Endothelial cell of umbilical vein (primary cell): ENCODE results near the gene NAALADL1. TPM values are rescaled to one million over a fixed set of nuclear protein-coding genes. Genes with fewer than 3 reads are reported as not detected.

Source experiments
- BruUV-seq: library from RNA; stranded (reverse); fragments of 400-500 nt; replicated peaks from 2 replicates; lab custom pipeline; 2021; lab: Mats Ljungman, UMichigan
- CTCF ChIA-PET: fragments of 300-600, 350-600 bp; sonication (Branson Sonifier 250); formaldehyde crosslinking; loops from one replicate; lab custom pipeline; 2021; ENCODE audit warnings: antibody characterized with exemption, inconsistent platforms; lab: Charles Lee
- POLR2A ChIA-PET: fragments of 300-600, 350-600 bp; sonication (Branson Sonifier 250); formaldehyde crosslinking; loops from one replicate; lab custom pipeline; 2021; ENCODE audit warnings: antibody characterized with exemption, inconsistent platforms; lab: Charles Lee
- DNase-seq: peaks from one replicate; pipeline ENCODE4 v3.0.0-alpha.2; 2011; ENCODE audit warnings: low read depth, low spot score
- FAIRE-seq: peaks from 2 replicates; lab custom pipeline; 2011; peaks lifted over from hg19 to GRCh38; lab: Jason Lieb, UNC
- H2AFZ ChIP-seq: 2 replicates; pipeline ENCODE4 v1.6.0; 2012; ENCODE audit warnings: low read depth, low read length, control low read depth, inconsistent platforms
- H3K27ac ChIP-seq: 2 replicates; pipeline ENCODE4 v1.5.1; 2011; ENCODE audit warnings: low read depth, mild to moderate bottlenecking, control low read depth, low read length, moderate library complexity; ENCODE audit not compliant: insufficient read depth
- H3K27me3 ChIP-seq, 2 experiments: 2 replicates each; pipeline versions ENCODE4 v1.6.0 to v1.6.1; 2011; ENCODE audit warnings: low read length in 2 of 2, mixed read lengths in 1 of 2; ENCODE audit not compliant: control insufficient read depth in 2 of 2, insufficient read depth in 2 of 2
- H3K36me3 ChIP-seq, 2 experiments: 2 replicates in 1 of 2; 3 replicates in 1 of 2; pipeline ENCODE4 v1.5.1; 2011; ENCODE audit warnings: low read length in 2 of 2, mild to moderate bottlenecking in 1 of 2, moderate library complexity in 1 of 2; ENCODE audit not compliant: control insufficient read depth in 2 of 2, insufficient read depth in 2 of 2; ENCODE audit errors: extremely low read depth in 1 of 2
- H3K4me1 ChIP-seq: 3 replicates; pipeline ENCODE4 v1.5.1; 2011; ENCODE audit warnings: mild to moderate bottlenecking, low read length; ENCODE audit not compliant: control insufficient read depth, insufficient read depth; ENCODE audit errors: extremely low read depth
- H3K4me2 ChIP-seq: 2 replicates; pipeline ENCODE4 v1.6.1; 2011; ENCODE audit warnings: low read length, control low read depth, mixed read lengths; ENCODE audit not compliant: insufficient read depth
- H3K4me3 ChIP-seq, 3 experiments: fragments of 200-600 bp in 1 of 3; sonication (generic), shearing (Covaris generic) in 1 of 3; replicated peaks in 1 of 3; 2 replicates each; pipeline ENCODE4 v1.5.1; 2011 to 2016; ENCODE audit warnings: control low read depth in 3 of 3, low read length in 3 of 3, mild to moderate bottlenecking in 2 of 3, inconsistent platforms in 1 of 3, low read depth in 1 of 3, moderate library complexity in 1 of 3; ENCODE audit not compliant: insufficient read depth in 1 of 3
- H3K79me2 ChIP-seq: 2 replicates; pipeline ENCODE4 v1.6.0; 2012; ENCODE audit warnings: low read length, inconsistent platforms; ENCODE audit not compliant: control insufficient read depth, insufficient read depth
- H3K9ac ChIP-seq: replicated peaks from 2 replicates; pipeline ENCODE3; 2011; ENCODE audit warnings: low read length, control low read depth; ENCODE audit not compliant: insufficient read depth; ENCODE audit errors: extremely low read depth
- H3K9me1 ChIP-seq: replicated peaks from 3 replicates; pipeline ENCODE4 v1.6.0; 2011; ENCODE audit warnings: mild to moderate bottlenecking, low read length; ENCODE audit not compliant: control insufficient read depth, insufficient read depth; ENCODE audit errors: extremely low read depth
- H3K9me3 ChIP-seq: replicated peaks from 2 replicates; pipeline ENCODE4 v1.5.1; 2012; ENCODE audit warnings: low read length, inconsistent platforms; ENCODE audit not compliant: control insufficient read depth, insufficient read depth
- H4K20me1 ChIP-seq: replicated peaks from 2 replicates; pipeline ENCODE3; 2011; ENCODE audit warnings: mild to moderate bottlenecking, low read length; ENCODE audit not compliant: control insufficient read depth, insufficient read depth; ENCODE audit errors: extremely low read depth
- EZH2 ChIP-seq: IDR thresholded peaks from 2 replicates; pipeline ENCODE4 v1.6.1; 2012; ENCODE audit warnings: borderline replicate concordance, low read depth, mild to moderate bottlenecking, moderate library complexity, low read length, inconsistent platforms; ENCODE audit not compliant: severe bottlenecking
- FOS ChIP-seq: IDR thresholded peaks from 2 replicates; pipeline ENCODE4 v1.6.1; 2011; ENCODE audit warnings: mild to moderate bottlenecking, low read length, moderate library complexity, borderline replicate concordance; ENCODE audit not compliant: insufficient read depth
- GATA2 ChIP-seq: IDR thresholded peaks from 2 replicates; pipeline ENCODE4 v1.7.0; 2011; ENCODE audit warnings: low read depth, mild to moderate bottlenecking, moderate library complexity, mixed read lengths, low read length; ENCODE audit not compliant: insufficient read length, insufficient read depth
- JUN ChIP-seq: IDR thresholded peaks from 2 replicates; pipeline ENCODE4 v1.6.1; 2011; ENCODE audit warnings: borderline replicate concordance, low read depth; ENCODE audit not compliant: insufficient read length, insufficient read depth
- MAX ChIP-seq: IDR thresholded peaks from 2 replicates; pipeline ENCODE4 v1.6.1; 2011; ENCODE audit not compliant: insufficient read depth, insufficient read length
- MYC ChIP-seq: IDR thresholded peaks from one replicate; pipeline ENCODE4 v1.6.1; 2011; ENCODE audit warnings: mild to moderate bottlenecking, low read depth, low read length
- POLR2A ChIP-seq: IDR thresholded peaks from 2 replicates; pipeline ENCODE4 v1.6.1; 2012; ENCODE audit warnings: low read depth, mild to moderate bottlenecking, control low read depth, low read length
- POLR2AphosphoS5 ChIP-seq: IDR thresholded peaks from 2 replicates; pipeline ENCODE4 v1.6.1; 2012; ENCODE audit warnings: low read depth, mild to moderate bottlenecking, control low read depth, low read length, moderate library complexity; ENCODE audit not compliant: insufficient read depth
- dilution Hi-C: fragments of 300-500 bp; cut with MboI; formaldehyde crosslinking; loops from one replicate; pipeline ENCODE4 v1.15.0; 2019; ENCODE audit warnings: low sequenced_read_pairs; ENCODE audit not compliant: extremely low pct_ligation_motif_present
- intact Hi-C: fragments of 100-400 bp; cut with micrococcal nuclease; formaldehyde crosslinking; loops from one replicate; pipeline ENCODE4 v1.10.0; 2022
- polyA plus RNA-seq, 4 experiments: library from polyadenylated mRNA; depleted of rRNA in 3 of 4; stranded (reverse) in 3 of 4; unstranded in 1 of 4; fragments of >200 nt; gene quantifications; 2 replicates each; pipeline versions ENCODE4 v1.2.1 to v1.2.3, GENCODE V29; 2011 to 2012; ENCODE audit warnings: missing spikeins in 1 of 4
- total RNA-seq: library from RNA; stranded (reverse); gene quantifications from 2 replicates; pipeline ENCODE4 v1.2.3, GENCODE V29; 2021
- TF ChIP-seq, protein P1 (sequence below), 2 donors: IDR thresholded peaks; 1 replicate in 1 of 2; 2 replicates in 1 of 2; pipeline ENCODE4 v1.5.1; 2011; ENCODE audit warnings: low read length in 2 of 2, mild to moderate bottlenecking in 2 of 2, moderate library complexity in 2 of 2, control low read depth in 1 of 2, inconsistent platforms in 1 of 2, low read depth in 1 of 2; ENCODE audit not compliant: insufficient read depth in 1 of 2; ENCODE audit errors: extremely low read depth in 1 of 2

Gene NAALADL1
- total and polyA plus RNA-seq, 2 donors (not counting 3 experiments of a cell fraction or from before 2014, with no cell fraction given): 6.8 to 13.9 TPM

DNA sequence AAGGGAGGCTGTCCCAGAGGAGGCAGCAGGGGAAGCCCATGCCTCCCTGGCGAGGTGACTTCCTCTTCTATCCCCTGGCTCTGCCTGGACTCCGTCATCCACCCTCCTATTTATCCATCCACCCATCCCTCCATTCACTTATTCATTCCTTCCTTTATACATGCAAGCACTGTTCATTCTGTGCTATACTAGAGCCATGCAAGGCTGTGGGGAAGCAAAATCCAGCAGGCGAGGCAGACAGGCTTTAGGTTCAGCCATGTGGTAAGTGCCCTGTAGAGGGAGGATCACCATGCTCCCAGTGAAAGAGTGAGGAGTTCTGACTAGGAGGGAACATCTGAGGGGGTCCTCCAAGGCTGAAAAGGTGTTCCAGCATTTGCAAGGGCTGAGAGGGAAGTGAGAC lies 1.2 kb upstream of the NAALADL1 start:
- H4K20me1 ChIP-seq: no peaks in the 10 kb centered on the region
- POLR2A ChIA-PET: no interaction called here
- no peaks in the 10 kb centered on the region for H3K79me2 ChIP-seq
- DNase-seq (no peak), FAIRE-seq (no peak)
- CTCF ChIA-PET: interaction anchor here (1.0 to 1.1 kb wide), 2 partner anchors 171 to 215 kb away, joined by 3 to 4 read pairs; partner anchors contain the start of gene CDC42BPG
- no peak for TF ChIP-seq MYC
- TF ChIP-seq JUN: no peak
- no peak for TF ChIP-seq MAX
- TF ChIP-seq EZH2: no peak
- TF ChIP-seq GATA2: no peak
- no peak for TF ChIP-seq FOS
- TF ChIP-seq POLR2AphosphoS5: no peak
- no peak for TF ChIP-seq POLR2A
- TF ChIP-seq, protein P1, sequence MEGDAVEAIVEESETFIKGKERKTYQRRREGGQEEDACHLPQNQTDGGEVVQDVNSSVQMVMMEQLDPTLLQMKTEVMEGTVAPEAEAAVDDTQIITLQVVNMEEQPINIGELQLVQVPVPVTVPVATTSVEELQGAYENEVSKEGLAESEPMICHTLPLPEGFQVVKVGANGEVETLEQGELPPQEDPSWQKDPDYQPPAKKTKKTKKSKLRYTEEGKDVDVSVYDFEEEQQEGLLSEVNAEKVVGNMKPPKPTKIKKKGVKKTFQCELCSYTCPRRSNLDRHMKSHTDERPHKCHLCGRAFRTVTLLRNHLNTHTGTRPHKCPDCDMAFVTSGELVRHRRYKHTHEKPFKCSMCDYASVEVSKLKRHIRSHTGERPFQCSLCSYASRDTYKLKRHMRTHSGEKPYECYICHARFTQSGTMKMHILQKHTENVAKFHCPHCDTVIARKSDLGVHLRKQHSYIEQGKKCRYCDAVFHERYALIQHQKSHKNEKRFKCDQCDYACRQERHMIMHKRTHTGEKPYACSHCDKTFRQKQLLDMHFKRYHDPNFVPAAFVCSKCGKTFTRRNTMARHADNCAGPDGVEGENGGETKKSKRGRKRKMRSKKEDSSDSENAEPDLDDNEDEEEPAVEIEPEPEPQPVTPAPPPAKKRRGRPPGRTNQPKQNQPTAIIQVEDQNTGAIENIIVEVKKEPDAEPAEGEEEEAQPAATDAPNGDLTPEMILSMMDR (IDR thresholded peaks at IDR 0.05; ENCODE audit: extremely low read depth in 1 of 2, insufficient read depth in 1 of 2, low read depth in 1 of 2, low read length in 2 of 2): no peak
- no peak overlapping the region for H3K9ac ChIP-seq
- no peak overlapping the region for H3K4me3 ChIP-seq
- H2AFZ ChIP-seq: no peak overlapping the region
- H3K4me2 ChIP-seq: no peak overlapping the region
- H3K9me1 ChIP-seq: no peaks in the 10 kb centered on the region
- BruUV-seq: no TSS peak
- H3K9me3 ChIP-seq: no peaks in the 10 kb centered on the region
- H3K36me3 ChIP-seq: no peaks in the 10 kb centered on the region
- no peak overlapping the region for H3K27ac ChIP-seq
- no peaks in the 10 kb centered on the region for H3K27me3 ChIP-seq
- no peaks in the 10 kb centered on the region for H3K4me1 ChIP-seq
- dilution Hi-C loops (no loop called here), intact Hi-C loops (no loop called here)
